NB4 (cell line): ENCODE data around the gene SSBP3.

Source experiments
- DNase-seq: peaks from one replicate; pipeline ENCODE4 v3.0.0; 2010; ENCODE audit warnings: low read depth
- H3K4me3 ChIP-seq: one replicate; pipeline ENCODE4 v1.5.1; 2011; ENCODE audit warnings: mild to moderate bottlenecking, low read depth, low read length, moderate library complexity
- MYC ChIP-seq: IDR thresholded peaks from 2 replicates; pipeline ENCODE4 v1.6.1; 2011; ENCODE audit warnings: low read depth, low read length
- POLR2A ChIP-seq: IDR thresholded peaks from 2 replicates; pipeline ENCODE4 v1.6.1; 2011; ENCODE audit warnings: mild to moderate bottlenecking; ENCODE audit not compliant: insufficient read length; ENCODE audit errors: extremely low read depth
- TF ChIP-seq, protein P1 (sequence below): IDR thresholded peaks from 2 replicates; pipeline ENCODE4 v1.6.1; 2011; ENCODE audit warnings: low read depth, low read length
- TF ChIP-seq, protein P2 (sequence below): IDR thresholded peaks from one replicate; pipeline ENCODE4 v1.5.1; 2012; ENCODE audit warnings: low read depth, low read length

Gene SSBP3

DNA sequence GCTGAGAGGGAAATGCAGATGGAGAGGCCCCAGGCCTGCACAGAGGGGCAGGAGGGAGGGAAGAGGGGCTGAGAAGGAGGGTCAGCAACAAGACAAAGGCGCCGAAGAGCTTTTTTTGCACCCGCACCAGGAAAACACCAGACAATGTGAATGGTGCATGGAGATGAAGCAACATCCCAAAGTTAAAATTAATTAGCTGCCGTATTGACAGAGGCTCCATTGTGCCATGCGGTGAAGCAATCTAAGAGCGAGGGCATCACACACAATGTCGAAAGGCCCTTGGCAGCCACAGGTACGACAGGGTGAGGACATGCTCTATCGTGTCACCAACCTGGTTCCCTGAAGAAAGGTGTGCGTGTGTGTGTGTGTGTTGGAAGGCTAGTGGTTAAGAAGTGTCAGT lies 41.2 kb downstream of the SSBP3 start:
- no peak for TF ChIP-seq MYC
- TF ChIP-seq, protein P1, sequence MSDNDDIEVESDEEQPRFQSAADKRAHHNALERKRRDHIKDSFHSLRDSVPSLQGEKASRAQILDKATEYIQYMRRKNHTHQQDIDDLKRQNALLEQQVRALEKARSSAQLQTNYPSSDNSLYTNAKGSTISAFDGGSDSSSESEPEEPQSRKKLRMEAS = no peak
- no peak for TF ChIP-seq POLR2A
- TF ChIP-seq, protein P2, sequence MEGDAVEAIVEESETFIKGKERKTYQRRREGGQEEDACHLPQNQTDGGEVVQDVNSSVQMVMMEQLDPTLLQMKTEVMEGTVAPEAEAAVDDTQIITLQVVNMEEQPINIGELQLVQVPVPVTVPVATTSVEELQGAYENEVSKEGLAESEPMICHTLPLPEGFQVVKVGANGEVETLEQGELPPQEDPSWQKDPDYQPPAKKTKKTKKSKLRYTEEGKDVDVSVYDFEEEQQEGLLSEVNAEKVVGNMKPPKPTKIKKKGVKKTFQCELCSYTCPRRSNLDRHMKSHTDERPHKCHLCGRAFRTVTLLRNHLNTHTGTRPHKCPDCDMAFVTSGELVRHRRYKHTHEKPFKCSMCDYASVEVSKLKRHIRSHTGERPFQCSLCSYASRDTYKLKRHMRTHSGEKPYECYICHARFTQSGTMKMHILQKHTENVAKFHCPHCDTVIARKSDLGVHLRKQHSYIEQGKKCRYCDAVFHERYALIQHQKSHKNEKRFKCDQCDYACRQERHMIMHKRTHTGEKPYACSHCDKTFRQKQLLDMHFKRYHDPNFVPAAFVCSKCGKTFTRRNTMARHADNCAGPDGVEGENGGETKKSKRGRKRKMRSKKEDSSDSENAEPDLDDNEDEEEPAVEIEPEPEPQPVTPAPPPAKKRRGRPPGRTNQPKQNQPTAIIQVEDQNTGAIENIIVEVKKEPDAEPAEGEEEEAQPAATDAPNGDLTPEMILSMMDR = no peak

DNA sequence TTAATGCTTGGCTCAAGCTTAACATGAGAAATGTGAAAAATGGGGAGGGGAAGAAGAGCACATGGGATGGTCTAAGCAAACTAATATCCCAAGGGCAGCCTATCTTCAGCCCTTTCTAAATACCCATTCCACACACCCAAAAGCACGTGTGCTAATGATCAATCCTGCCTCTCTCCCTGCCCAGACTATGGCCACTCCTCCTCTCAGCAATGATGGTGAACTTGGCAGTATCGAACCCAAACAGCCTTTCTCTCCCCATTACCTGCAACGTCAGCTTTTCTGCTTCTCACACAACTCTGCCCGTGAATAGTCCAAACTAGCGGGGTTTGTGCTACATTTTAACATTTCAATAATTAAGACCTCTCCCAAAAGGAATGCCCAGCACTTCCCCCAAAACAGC lies 41.6 kb downstream of the SSBP3 start:
- no peak for DNase-seq
- no peak overlapping the region for H3K4me3 ChIP-seq
- TF ChIP-seq MYC (no peak), POLR2A (no peak)
- TF ChIP-seq, protein P2 = no peak
- TF ChIP-seq, protein P1 = no peak

More for the DNA sequence above, 41.2 kb downstream of the SSBP3 start:
- no peak overlapping the region for H3K4me3 ChIP-seq
- DNase-seq = no peak

DNA sequence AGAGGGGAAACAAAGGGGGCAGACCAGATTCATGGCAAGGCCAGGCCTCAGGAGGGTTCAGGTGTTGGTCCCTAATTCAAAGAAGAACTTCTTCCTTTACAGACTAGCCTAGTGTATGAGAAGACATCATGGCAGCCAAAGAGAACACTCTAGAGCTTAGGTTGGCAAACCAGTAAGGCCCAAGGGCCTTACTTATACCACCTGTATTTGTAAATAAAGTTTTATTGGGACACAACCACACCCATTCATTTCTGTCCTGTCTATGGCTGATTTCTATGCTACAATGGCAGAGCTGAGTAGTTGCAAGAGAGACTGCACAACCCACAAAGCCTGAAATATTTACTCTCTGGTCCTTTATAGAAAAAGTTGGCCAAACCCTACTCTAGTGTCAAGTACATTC lies 42.3 kb downstream of the SSBP3 start:
- no peak overlapping the region for H3K4me3 ChIP-seq
- TF ChIP-seq MYC (no peak), POLR2A (no peak)
- TF ChIP-seq, protein P2 = no peak
- TF ChIP-seq, protein P1 = no peak
- no peak for DNase-seq

DNA sequence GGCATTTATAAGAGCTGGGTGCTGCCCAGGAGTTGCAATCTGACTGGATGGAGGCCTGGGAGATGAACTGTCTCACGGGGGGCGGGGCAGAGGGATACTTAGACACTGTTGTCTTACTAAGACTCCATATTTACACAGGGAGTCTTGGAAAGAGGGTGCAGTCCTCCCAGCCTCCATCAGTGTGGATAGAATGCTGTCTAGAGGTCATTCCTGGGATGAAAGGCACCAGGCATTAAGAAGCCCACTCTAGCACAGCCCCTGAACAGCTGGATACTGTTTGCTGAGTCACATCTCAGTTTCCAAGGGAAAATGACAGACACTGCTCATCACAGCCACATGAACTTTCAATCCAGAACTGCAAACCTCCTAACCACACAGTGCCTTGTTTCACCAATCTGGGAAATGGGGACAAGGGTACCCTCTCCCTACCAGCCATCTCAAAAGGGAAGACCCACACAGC lies 43.3 kb downstream of the SSBP3 start:
- DNase-seq = no peak
- no peak overlapping the region for H3K4me3 ChIP-seq
- TF ChIP-seq, protein P2 = no peak
- no peak for TF ChIP-seq POLR2A
- no peak for TF ChIP-seq MYC
- TF ChIP-seq, protein P1 = no peak

DNA sequence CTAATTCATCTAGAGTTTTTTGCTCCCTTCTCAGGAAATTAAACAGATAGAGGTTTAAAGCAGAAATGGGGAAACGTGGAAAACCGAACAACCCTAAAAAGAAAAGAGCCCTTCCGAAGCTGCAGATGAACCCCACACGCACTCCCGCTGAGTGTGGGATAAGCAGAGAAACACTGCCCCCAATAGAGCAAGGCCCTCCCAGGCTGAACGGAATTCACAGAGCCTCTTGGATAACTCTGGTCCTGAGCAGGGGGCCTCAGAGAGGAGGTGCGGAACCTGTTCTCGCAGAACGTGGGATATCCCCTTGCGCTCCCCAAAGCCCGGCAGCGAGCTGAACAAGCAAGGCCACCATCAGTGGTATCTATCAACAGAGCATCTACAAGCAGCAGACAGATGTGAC lies 44.9 kb downstream of the SSBP3 start:
- H3K4me3 ChIP-seq = no peak overlapping the region
- no peak for TF ChIP-seq POLR2A
- TF ChIP-seq MYC = no peak
- TF ChIP-seq, protein P1 = no peak
- TF ChIP-seq, protein P2 = no peak
- no peak for DNase-seq
